Measurements from ENCODE around the gene LRRC37A3.
"Not testable (repeated sequence)": the region's sequence is repeated elsewhere in the genome, so short reads cannot be mapped to it uniquely, and the experiment has no call there.

LRRC37A3 gene

GRCh38 chr17:64926430-64926829, 7.2 kb upstream of the LRRC37A3 start:
- DNase-seq (ENCODE audit: low read depth) = not testable (repeated sequence)

GRCh38 chr17:64925244-64925643, 6.0 kb upstream of the LRRC37A3 start:
- DNase-seq (ENCODE audit: low read depth) = not testable (repeated sequence)

GRCh38 chr17:64923051-64923568, 3.8 kb upstream of the LRRC37A3 start:
- not testable (repeated sequence) for DNase-seq (ENCODE audit: low read depth)

- no peak for DNase-seq (ENCODE audit: low read depth)
Observed at GRCh38 chr17:64920419-64921172, 1.3 kb upstream of the LRRC37A3 start.

- no peak for DNase-seq (ENCODE audit: low read depth)
Observed at GRCh38 chr17:64920026-64920418, 744 bp upstream of the LRRC37A3 start.

- DNase-seq (ENCODE audit: low read depth) = not testable (repeated sequence)
Observed at GRCh38 chr17:64918842-64919288, 413 bp downstream of the LRRC37A3 start.

- DNase-seq (ENCODE audit: low read depth) = not testable (repeated sequence)
Observed at GRCh38 chr17:64917540-64917939, 1.7 kb downstream of the LRRC37A3 start.

- DNase-seq (ENCODE audit: low read depth) = not testable (repeated sequence)
Observed at GRCh38 chr17:64915244-64915643, 4.0 kb downstream of the LRRC37A3 start.

- not testable (repeated sequence) for DNase-seq (ENCODE audit: low read depth)
Observed at GRCh38 chr17:64910191-64910514, 9.1 kb downstream of the LRRC37A3 start.

- not testable (repeated sequence) for DNase-seq (ENCODE audit: low read depth)
Observed at GRCh38 chr17:64909511-64910190, 9.6 kb downstream of the LRRC37A3 start.

- not testable (repeated sequence) for DNase-seq (ENCODE audit: low read depth)
Observed at GRCh38 chr17:64904069-64904468, 15.2 kb downstream of the LRRC37A3 start.

GRCh38 chr17:64897136-64897535, 22.1 kb downstream of the LRRC37A3 start:
- not testable (repeated sequence) for DNase-seq (ENCODE audit: low read depth)

GRCh38 chr17:64874210-64874609, 45.1 kb downstream of the LRRC37A3 start:
- not testable (repeated sequence) for DNase-seq (ENCODE audit: low read depth)

- DNase-seq (ENCODE audit: low read depth) = not testable (repeated sequence)
Observed at GRCh38 chr17:64847504-64848466, 71.5 kb downstream of the LRRC37A3 start.

GRCh38 chr17:64846892-64847291, 72.4 kb downstream of the LRRC37A3 start:
- not testable (repeated sequence) for DNase-seq (ENCODE audit: low read depth)

GRCh38 chr17:64843918-64844317, 75.4 kb downstream of the LRRC37A3 start:
- not testable (repeated sequence) for DNase-seq (ENCODE audit: low read depth)

- not testable (repeated sequence) for DNase-seq (ENCODE audit: low read depth)
Observed at GRCh38 chr17:64842900-64843299, 76.4 kb downstream of the LRRC37A3 start.

- DNase-seq (ENCODE audit: low read depth) = not testable (repeated sequence)
Observed at GRCh38 chr17:64840960-64841359, 78.3 kb downstream of the LRRC37A3 start.

- not testable (repeated sequence) for DNase-seq (ENCODE audit: low read depth)
Observed at GRCh38 chr17:64838513-64838912, 80.8 kb downstream of the LRRC37A3 start.

- peak; percentile 9 for DNase-seq (ENCODE audit: low read depth)
Observed at GRCh38 chr17:64837018-64837761, 82.1 kb downstream of the LRRC37A3 start.

- DNase-seq (ENCODE audit: low read depth) = not testable (repeated sequence)
Observed at GRCh38 chr17:64836623-64837017, 82.7 kb downstream of the LRRC37A3 start.
